GM12878 (cell line): ENCODE data around the gene CCDC184. TPM values are rescaled to one million over a fixed set of nuclear protein-coding genes. Genes with fewer than 3 reads are reported as not detected.

Experiments used
- ATAC-seq: fragments of 200-7000 bp; cut with Tn5 transposase; 3 replicates; pipeline ENCODE4 v1.9.1; 2020; ENCODE audit warnings: mild to moderate bottlenecking, moderate library complexity
- BruUV-seq: library from RNA; stranded (reverse); fragments of 400-500 nt; replicated peaks from 2 replicates; lab custom pipeline; 2021; lab: Mats Ljungman, UMichigan
- CTCF ChIA-PET: fragments of 300-600 bp; sonication (Branson Sonifier 250); formaldehyde crosslinking; extraction: SDS; loops from one replicate; lab custom pipeline; 2021; ENCODE audit warnings: inconsistent platforms; lab: Yijun Ruan, JAX
- POLR2A ChIA-PET: fragments of 350-600 bp; formaldehyde crosslinking; extraction: SDS; loops from one replicate; lab custom pipeline; 2021; ENCODE audit warnings: inconsistent platforms; lab: Charles Lee
- RAD21 ChIA-PET: fragments of 300-600 bp; sonication (Branson Sonifier 250); formaldehyde crosslinking; loops from one replicate; lab custom pipeline; 2023; ENCODE audit warnings: antibody characterized with exemption; ENCODE audit not compliant: unreplicated experiment; lab: Charles Lee
- SMC1A ChIA-PET: fragments of 300-600 bp; sonication (Branson Sonifier 250); formaldehyde crosslinking; loops from one replicate; lab custom pipeline; 2023; ENCODE audit not compliant: unreplicated experiment, uncharacterized antibody; lab: Charles Lee
- DNase-seq: peaks from one replicate; pipeline ENCODE4 v3.0.0-alpha.2; 2011; ENCODE audit warnings: low read depth, low spot score
- FAIRE-seq: peaks from 3 replicates; lab custom pipeline; 2011; peaks lifted over from hg19 to GRCh38; lab: Jason Lieb, UNC
- H2AFZ ChIP-seq: 2 replicates; pipeline ENCODE4 v1.6.0; 2011; ENCODE audit warnings: low read depth, low read length, control low read depth; ENCODE audit not compliant: control insufficient read depth
- H3K27ac ChIP-seq: 2 replicates; pipeline ENCODE4 v1.5.1; 2011; ENCODE audit warnings: control low read depth; ENCODE audit not compliant: control insufficient read depth, insufficient read depth
- H3K27me3 ChIP-seq, 2 experiments: replicated peaks in 1 of 2; 2 replicates each; pipeline versions ENCODE4 v1.6.0 to v1.6.1; 2011; ENCODE audit warnings: low read length in 1 of 2; ENCODE audit not compliant: control insufficient read depth in 2 of 2, insufficient read depth in 2 of 2
- H3K36me3 ChIP-seq, 2 experiments: 2 replicates each; pipeline ENCODE4 v1.5.1; 2011; ENCODE audit warnings: low read length in 1 of 2; ENCODE audit not compliant: control insufficient read depth in 2 of 2, insufficient read depth in 2 of 2
- H3K4me1 ChIP-seq: 2 replicates; pipeline ENCODE4 v1.6.1; 2011; ENCODE audit warnings: mild to moderate bottlenecking, low read length, moderate library complexity, mixed read lengths; ENCODE audit not compliant: control insufficient read depth, insufficient read depth
- H3K4me2 ChIP-seq: 2 replicates; pipeline ENCODE4 v1.6.0; 2011; ENCODE audit warnings: control low read depth; ENCODE audit not compliant: control insufficient read depth, insufficient read depth
- H3K4me3 ChIP-seq: fragments of 200-600 bp; sonication (generic); 2 replicates; pipeline ENCODE4 v1.5.1; 2016
- H3K79me2 ChIP-seq: 2 replicates; pipeline ENCODE4 v1.6.0; 2011; ENCODE audit warnings: low read length; ENCODE audit not compliant: control insufficient read depth, insufficient read depth
- H3K9ac ChIP-seq: 2 replicates; pipeline ENCODE4 v1.8.0; 2011; ENCODE audit warnings: low read length, control low read depth, mixed read lengths; ENCODE audit not compliant: control insufficient read depth, insufficient read depth
- H3K9me3 ChIP-seq: replicated peaks from 3 replicates; pipeline ENCODE4 v1.5.1; 2011; ENCODE audit warnings: mild to moderate bottlenecking, low read length; ENCODE audit not compliant: control insufficient read depth, insufficient read depth
- H4K20me1 ChIP-seq: 2 replicates; pipeline ENCODE4 v1.6.0; 2011; ENCODE audit not compliant: control insufficient read depth, insufficient read depth
- CEBPZ ChIP-seq: fragments of 150-350 bp; IDR thresholded peaks from 2 replicates; pipeline ENCODE4 v1.6.1; 2016; ENCODE audit warnings: low read depth, low read length
- EP300 ChIP-seq, 2 experiments: fragments of 150-350 bp in 1 of 2; IDR thresholded peaks; 2 replicates each; pipeline ENCODE4 v1.6.1; 2011 to 2012; ENCODE audit warnings: low read depth in 2 of 2, low read length in 2 of 2, borderline replicate concordance in 1 of 2, improper control_type of control experiment in 1 of 2, inconsistent platforms in 1 of 2; ENCODE audit not compliant: control insufficient read depth in 1 of 2
- PKNOX1 ChIP-seq: fragments of 450-650 bp; IDR thresholded peaks from 2 replicates; pipeline ENCODE4 v1.6.1; 2016; ENCODE audit warnings: mild to moderate bottlenecking
- POU2F2 ChIP-seq: IDR thresholded peaks from 3 replicates; pipeline ENCODE4 v1.6.1; 2011; ENCODE audit warnings: low read depth, mild to moderate bottlenecking, low read length, borderline replicate concordance
- SRF ChIP-seq, 2 experiments: IDR thresholded peaks; 2 replicates each; pipeline ENCODE4 v1.6.1; 2011; ENCODE audit warnings: low read depth in 2 of 2, low read length in 2 of 2, mild to moderate bottlenecking in 1 of 2, moderate library complexity in 1 of 2
- SUZ12 ChIP-seq: fragments of 200-600 bp; sonication (generic); IDR thresholded peaks from one replicate; pipeline ENCODE4 v1.6.1; 2018; ENCODE audit warnings: antibody characterized with exemption, mild to moderate bottlenecking; ENCODE audit not compliant: unreplicated experiment
- ZBTB11 ChIP-seq: fragments of 450-650 bp; formaldehyde crosslinking; IDR thresholded peaks from 2 replicates; pipeline ENCODE4 v1.5.0; 2022; ENCODE audit warnings: mild to moderate bottlenecking, missing genetic modification characterization
- WGBS: methylation state at CpG from one replicate; pipeline ENCODE4 v1.1.6; 2016; ENCODE audit warnings: low lambda C conversion rate; ENCODE audit not compliant: insufficient replicate concordance, insufficient coverage; ENCODE audit errors: missing lambda C conversion rate; 5-methylcytosine and 5-hydroxymethylcytosine counted together
- in situ Hi-C: fragments of 300-500 bp; cut with MboI; formaldehyde crosslinking; loops from 9 replicates; pipeline ENCODE4 v1.14.3; 2018; ENCODE audit warnings: mixed read lengths
- intact Hi-C: fragments of 100-400 bp; cut with micrococcal nuclease; formaldehyde crosslinking; loops from one replicate; pipeline ENCODE4 v1.14.2; 2022; ENCODE audit not compliant: unreplicated experiment
- polyA plus RNA-seq, 11 experiments: library from polyadenylated mRNA; depleted of rRNA in 4 of 11; unstranded in 6 of 11; stranded (reverse) in 5 of 11; fragments of >200 nt; fragmentation: Nextera tagmentation in 4 of 11; fragmentation: Illumina TruSeq in 1 of 11; extraction: Ambion mirVana in 4 of 11; extraction: Trizol in 1 of 11; gene quantifications; 1 replicate in 1 of 11; 2 replicates in 10 of 11; pipeline versions ENCODE4 v1.2.1 to v1.2.3, GENCODE V29; 2011 to 2016; ENCODE audit warnings: inconsistent platforms in 2 of 11, missing spikeins in 2 of 11, low read depth in 1 of 11
- total RNA-seq, 4 experiments: library from RNA; depleted of rRNA in 3 of 4; stranded (reverse); fragments of >200 nt in 3 of 4; fragmentation: Illumina TruSeq in 1 of 4; extraction: Trizol in 1 of 4; gene quantifications; 2 replicates each; pipeline versions ENCODE4 v1.2.1 to v1.2.3, GENCODE V29; 2013 to 2021

The CCDC184 gene
- total and polyA plus RNA-seq, 10 of the 15 experiments (the other 5 are each of a cell fraction or from before 2014, with no cell fraction given), result not detected

GRCh38 chr12:48175613-48176416 is 7.6 kb upstream of the CCDC184 start:
- ChIA-PET POLR2A (no interaction called here), SMC1A (interaction anchor here (0.5 to 3.1 kb wide), 7 partner anchors 10 to 503 kb away, joined by 3 to 8 read pairs (median 3); no protein-coding TSS in a partner anchor), RAD21 (no interaction called here), CTCF (interaction anchor here (0.9 to 2.1 kb wide), 6 partner anchors 10 to 443 kb away, joined by 3 to 6 read pairs (median 4); no protein-coding TSS in a partner anchor)
- TF ChIP-seq PKNOX1 (no peak), EP300 (IDR thresholded peaks at IDR 0.05; ENCODE audit: borderline replicate concordance in 1 of 2, control insufficient read depth in 1 of 2, low read depth in 2 of 2, low read length in 2 of 2) (no peak), ZBTB11 (CRISPR knock-in tag) (no peak), SUZ12 (no peak), SRF (IDR thresholded peaks at IDR 0.05; ENCODE audit: low read depth in 2 of 2, low read length in 2 of 2) (no peak), POU2F2 (no peak), CEBPZ (no peak)
- Histone ChIP-seq H3K27me3 (no peaks in the 10 kb centered on the region; a peak in 1 of 4 replicates), H3K79me2 (no peaks in the 10 kb centered on the region), H3K27ac (no peak overlapping the region), H3K9ac (no peak overlapping the region), H3K4me1 (no peaks in the 10 kb centered on the region), H3K4me2 (no peak overlapping the region), H4K20me1 (no peaks in the 10 kb centered on the region), H2AFZ (no peak overlapping the region), H3K36me3 (no peaks in the 10 kb centered on the region), H3K9me3 (no peaks in the 10 kb centered on the region), H3K4me3 (no peak overlapping the region)
- intact Hi-C loops (no loop called here), in situ Hi-C loops (no loop called here)
- no TSS peak for BruUV-seq
- ATAC-seq, result no peak
- no peak for FAIRE-seq
- no peak for DNase-seq
- WGBS, result 56% methylated on average over 3 of the region's 3 CpGs
